Measurements from ENCODE around the gene MTG1.

The MTG1 gene

DNA sequence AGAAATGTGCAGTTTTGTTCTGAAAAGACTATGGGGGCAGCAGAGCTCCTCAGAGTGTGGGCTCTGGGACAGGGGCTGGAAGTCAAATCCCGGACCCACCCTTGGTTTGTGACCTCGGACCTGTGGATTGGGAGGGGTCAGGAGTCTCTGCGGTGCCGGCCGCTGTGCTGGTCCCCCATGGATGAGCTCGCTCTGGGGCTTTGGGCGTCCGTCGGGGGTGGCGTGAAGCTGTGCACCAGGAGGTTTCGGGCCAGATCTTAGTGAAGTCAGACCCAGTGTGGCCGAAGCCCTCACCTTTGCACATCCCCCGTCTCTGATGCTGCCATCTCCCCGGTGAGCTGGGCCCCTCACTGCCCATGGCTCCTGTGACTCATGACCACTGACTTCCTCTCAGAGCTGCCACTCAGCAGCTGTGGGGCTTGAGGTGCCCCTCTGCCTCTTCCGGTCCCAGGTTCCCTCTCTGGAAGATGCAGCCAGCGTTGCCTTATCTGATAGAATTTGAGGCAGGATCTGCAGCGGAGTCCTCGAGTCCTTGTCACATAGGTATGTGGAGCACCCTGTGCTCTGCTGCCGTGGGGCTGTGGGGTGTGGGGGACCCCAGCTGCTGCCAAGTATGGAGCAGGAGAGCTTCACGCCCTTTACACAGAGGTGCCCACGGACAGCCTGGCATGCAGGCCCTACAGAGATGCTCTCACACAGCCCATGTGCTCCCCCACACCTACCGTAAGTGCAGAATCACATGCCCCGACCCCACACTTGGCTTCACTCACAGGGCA, 48.4 kb downstream of the MTG1 start:
- H3K9me3 ChIP-seq (ENCODE audit: insufficient read depth, low read depth, low read length) = peaks cover 87% of the 10 kb centered on the region
- no peaks in the 10 kb centered on the region for H3K4me1 ChIP-seq (ENCODE audit: insufficient read depth, low read length)
- no peak overlapping the region for H3K4me3 ChIP-seq (ENCODE audit: low read length)
- no peaks in the 10 kb centered on the region for H3K27me3 ChIP-seq (ENCODE audit: insufficient read depth, low read length)
- H3K36me3 ChIP-seq (ENCODE audit: insufficient read depth, low read depth, low read length) = no peaks in the 10 kb centered on the region
- H3K9ac ChIP-seq (ENCODE audit: low read depth, low read length) = no peak overlapping the region
- no peak overlapping the region for H3K27ac ChIP-seq (ENCODE audit: low read length)

DNA sequence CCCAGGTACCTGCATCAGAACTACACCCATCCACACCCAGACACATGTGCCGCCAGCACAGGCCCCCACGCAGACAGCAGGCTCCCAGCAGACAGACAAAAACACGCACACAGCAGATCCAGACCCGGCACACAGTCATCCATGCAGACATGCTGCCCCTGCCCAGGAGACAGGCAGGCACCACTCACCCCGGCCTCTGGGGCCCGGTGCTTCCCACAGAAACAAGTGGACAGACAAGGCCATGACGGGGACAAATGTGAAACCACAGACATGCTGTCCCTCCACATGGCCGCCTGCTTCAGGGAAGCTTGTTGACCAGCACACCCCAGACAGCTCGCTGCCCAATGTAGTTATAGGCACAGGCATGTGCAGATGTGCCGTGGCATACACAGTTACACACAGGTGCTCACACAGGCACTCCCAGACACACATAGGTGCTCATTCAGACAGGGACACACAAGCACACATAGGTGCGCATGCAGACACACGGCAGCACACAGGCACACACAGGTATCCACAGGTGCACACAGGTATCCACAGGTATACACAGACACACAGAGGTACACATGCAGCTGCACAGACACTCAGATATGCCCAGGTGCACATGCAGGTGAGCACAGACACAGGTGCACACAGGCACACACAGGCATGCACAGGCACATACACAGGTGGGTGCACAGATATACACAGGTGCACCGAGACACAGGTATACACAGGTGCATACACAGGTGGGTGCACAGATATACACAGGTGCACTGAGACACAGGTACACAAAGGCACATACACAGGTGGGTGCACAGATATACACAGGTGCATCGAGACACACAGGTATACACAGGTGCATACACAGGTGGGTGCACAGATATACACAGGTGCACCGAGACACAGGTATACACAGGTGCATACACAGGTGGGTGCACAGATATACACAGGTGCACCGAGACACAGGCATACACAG, 49.3 kb downstream of the MTG1 start:
- no peaks in the 10 kb centered on the region for H3K27me3 ChIP-seq (ENCODE audit: insufficient read depth, low read length)
- peaks cover 90% of the 10 kb centered on the region for H3K9me3 ChIP-seq (ENCODE audit: insufficient read depth, low read depth, low read length)
- H3K27ac ChIP-seq (ENCODE audit: low read length) = no peak overlapping the region
- no peak overlapping the region for H3K9ac ChIP-seq (ENCODE audit: low read depth, low read length)
- no peaks in the 10 kb centered on the region for H3K4me1 ChIP-seq (ENCODE audit: insufficient read depth, low read length)
- no peaks in the 10 kb centered on the region for H3K36me3 ChIP-seq (ENCODE audit: insufficient read depth, low read depth, low read length)
- H3K4me3 ChIP-seq (ENCODE audit: low read length) = no peak overlapping the region

DNA sequence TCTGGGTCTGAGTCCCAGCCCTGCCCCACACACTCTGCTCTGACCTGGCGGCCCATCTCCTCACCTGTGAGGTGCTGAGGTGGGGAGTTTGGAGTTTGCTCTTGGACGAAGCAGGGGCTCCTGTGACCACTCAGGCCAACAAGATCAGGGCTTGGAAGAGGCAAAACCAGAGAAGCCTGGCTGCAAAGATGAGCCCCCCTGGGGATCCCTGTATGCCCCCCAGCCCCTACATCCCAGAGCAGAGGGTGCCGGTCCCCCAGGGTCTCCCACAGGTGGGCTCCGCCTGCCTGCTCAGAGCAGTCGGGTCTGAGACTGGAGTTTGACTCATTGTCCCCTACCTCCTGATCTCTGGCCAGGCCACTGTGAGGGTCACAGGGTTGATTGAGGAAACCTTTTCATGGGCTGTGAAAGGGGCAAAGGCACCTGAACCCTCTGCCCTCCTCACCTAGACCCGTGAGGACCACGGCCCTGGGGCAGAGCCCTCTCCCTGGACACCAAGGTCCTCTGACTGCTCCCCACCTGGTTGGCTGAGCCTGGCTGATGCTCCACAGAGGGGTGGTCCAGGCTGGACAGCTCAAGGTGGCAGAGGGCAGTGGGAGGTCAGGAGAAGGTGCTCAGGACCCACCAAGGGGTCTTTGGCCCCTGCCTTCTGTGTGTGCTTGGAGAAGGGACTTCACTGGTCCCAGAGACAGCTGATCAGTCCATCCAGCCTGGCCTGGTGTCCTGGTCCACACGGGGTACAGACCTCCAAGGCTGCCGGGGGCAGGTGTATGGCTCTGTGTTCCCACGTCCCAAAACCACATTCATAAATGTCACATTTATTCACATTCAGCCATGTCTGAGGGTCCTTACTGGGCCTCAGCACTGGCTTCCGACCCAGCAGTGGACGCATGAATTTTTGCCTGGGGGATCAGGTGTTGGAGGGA, 50.6 kb downstream of the MTG1 start:
- Histone ChIP-seq H3K9me3 (ENCODE audit: insufficient read depth, low read depth, low read length) (peaks cover 90% of the 10 kb centered on the region), H3K9ac (ENCODE audit: low read depth, low read length) (no peak overlapping the region), H3K4me3 (ENCODE audit: low read length) (no peak overlapping the region), H3K27ac (ENCODE audit: low read length) (no peak overlapping the region), H3K4me1 (ENCODE audit: insufficient read depth, low read length) (no peaks in the 10 kb centered on the region), H3K36me3 (ENCODE audit: insufficient read depth, low read depth, low read length) (no peaks in the 10 kb centered on the region), H3K27me3 (ENCODE audit: insufficient read depth, low read length) (no peaks in the 10 kb centered on the region)

DNA sequence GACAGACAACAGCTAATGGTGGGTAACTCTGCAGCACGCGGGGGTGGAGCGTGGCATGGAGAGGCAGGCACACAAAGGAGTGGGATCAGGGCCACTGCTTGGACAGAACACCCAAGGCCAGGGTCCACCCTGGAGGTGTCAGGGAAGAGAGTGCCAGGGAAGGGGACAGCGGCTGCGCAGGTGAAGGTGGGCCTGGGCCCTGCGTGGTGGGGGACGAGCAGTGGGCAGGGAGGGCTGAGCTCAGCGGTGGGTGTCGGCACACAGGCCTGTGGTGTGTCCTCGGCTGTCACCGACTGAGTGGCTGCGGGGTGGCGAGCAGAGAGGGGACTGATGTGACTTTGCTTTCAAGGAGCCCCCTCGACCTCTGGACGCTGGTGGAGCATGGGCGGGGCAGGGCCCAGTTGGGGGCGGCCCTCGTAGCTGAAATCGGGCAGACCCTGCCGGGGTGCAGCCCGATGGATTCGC, 51.3 kb downstream of the MTG1 start:
- Histone ChIP-seq H3K4me3 (ENCODE audit: low read length) (no peak overlapping the region), H3K9me3 (ENCODE audit: insufficient read depth, low read depth, low read length) (peaks cover 91% of the 10 kb centered on the region), H3K27me3 (ENCODE audit: insufficient read depth, low read length) (no peaks in the 10 kb centered on the region), H3K9ac (ENCODE audit: low read depth, low read length) (no peak overlapping the region), H3K4me1 (ENCODE audit: insufficient read depth, low read length) (no peaks in the 10 kb centered on the region), H3K27ac (ENCODE audit: low read length) (no peak overlapping the region), H3K36me3 (ENCODE audit: insufficient read depth, low read depth, low read length) (no peaks in the 10 kb centered on the region)

DNA sequence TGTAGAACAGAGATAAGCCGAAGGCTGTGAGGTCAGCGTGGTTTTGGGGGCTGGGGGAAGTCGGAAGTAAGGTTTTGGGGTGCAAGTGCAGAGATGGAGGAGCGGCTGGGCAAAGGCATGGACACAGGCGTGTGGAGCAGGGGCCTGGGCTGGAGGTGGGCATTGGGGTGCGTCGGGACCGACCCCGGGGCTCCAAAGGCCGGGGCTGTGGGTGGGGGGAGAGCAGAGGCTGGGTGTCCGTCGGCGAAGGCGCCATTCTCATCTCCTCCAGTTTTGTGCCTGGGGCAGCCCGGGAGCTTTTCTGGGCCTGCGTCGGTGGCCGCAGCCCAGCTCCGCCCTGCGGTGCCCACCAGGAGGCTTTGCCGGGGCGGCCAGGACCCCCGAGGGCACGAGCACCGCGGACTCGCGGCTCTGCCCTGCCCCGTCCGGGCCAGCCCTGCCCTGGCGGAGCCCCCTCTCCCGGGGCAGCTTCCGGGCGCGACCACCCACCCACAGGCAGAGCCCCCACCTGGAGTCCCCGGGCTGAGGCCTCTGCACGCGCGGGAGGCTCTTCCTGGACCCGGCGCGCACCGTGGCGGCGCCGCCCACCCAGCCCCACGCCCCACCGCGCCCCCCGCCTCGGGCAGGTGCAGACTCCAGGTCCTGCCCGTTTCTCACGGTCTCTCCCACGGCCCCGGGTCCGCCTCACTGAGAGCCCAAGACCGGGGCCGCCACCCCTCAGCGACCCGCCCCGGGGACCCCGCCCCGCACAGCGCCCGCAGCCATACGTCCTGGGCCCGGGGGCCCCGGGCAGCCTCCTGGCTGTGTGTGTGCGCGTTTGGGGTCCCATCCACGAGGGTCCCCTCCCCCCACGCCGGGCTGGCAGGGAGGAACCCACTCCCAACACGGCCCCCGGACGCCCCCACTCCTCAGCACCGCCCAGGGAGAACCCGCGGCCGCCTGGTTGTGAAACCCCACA, 52.1 kb downstream of the MTG1 start:
- no peaks in the 10 kb centered on the region for H3K36me3 ChIP-seq (ENCODE audit: insufficient read depth, low read depth, low read length)
- no peak overlapping the region for H3K9ac ChIP-seq (ENCODE audit: low read depth, low read length)
- H3K27ac ChIP-seq (ENCODE audit: low read length) = no peak overlapping the region
- H3K4me3 ChIP-seq (ENCODE audit: low read length) = no peak overlapping the region
- H3K9me3 ChIP-seq (ENCODE audit: insufficient read depth, low read depth, low read length) = peaks cover 85% of the 10 kb centered on the region
- no peaks in the 10 kb centered on the region for H3K27me3 ChIP-seq (ENCODE audit: insufficient read depth, low read length)
- no peaks in the 10 kb centered on the region for H3K4me1 ChIP-seq (ENCODE audit: insufficient read depth, low read length)

DNA sequence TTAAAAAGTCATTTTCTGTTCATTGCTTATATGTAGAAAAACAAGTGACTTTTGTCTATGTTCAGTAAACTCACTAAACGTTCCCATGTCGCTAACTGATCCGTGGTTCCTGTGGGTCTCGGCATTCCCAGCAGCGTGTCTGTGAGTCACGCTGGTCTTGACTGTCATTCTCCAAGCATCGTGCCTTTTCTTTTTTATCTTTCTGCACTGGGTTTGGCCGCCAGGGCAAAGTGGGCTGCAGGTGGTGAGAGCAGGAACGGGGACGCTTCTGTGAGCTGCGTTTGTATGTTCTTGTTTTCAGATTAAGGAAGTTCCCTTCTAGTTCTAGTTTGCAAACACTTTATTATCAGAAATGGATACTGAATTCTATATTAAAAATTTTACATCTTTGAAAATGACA, 53.0 kb downstream of the MTG1 start:
- Histone ChIP-seq H3K4me1 (ENCODE audit: insufficient read depth, low read length) (no peaks in the 10 kb centered on the region), H3K9ac (ENCODE audit: low read depth, low read length) (no peak overlapping the region), H3K4me3 (ENCODE audit: low read length) (no peak overlapping the region), H3K27ac (ENCODE audit: low read length) (no peak overlapping the region), H3K9me3 (ENCODE audit: insufficient read depth, low read depth, low read length) (peaks cover 81% of the 10 kb centered on the region), H3K36me3 (ENCODE audit: insufficient read depth, low read depth, low read length) (no peaks in the 10 kb centered on the region), H3K27me3 (ENCODE audit: insufficient read depth, low read length) (no peaks in the 10 kb centered on the region)

DNA sequence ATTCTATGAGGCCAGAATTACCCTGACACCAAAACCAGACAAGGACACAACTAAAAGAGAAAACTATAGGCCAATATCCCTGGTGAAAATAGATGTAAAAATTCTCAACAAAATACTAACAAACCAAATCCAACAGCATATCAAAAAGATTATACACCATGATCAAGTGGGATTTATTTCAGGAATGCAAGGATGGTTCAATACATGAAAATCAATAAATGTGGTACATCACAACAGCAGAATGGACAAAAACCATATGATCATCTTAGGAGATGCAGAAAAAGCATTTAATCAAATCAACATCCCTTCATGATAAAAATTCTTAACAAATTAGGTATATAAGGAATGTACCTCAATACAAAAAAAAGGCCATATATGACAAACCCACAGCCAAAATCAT, 54.2 kb downstream of the MTG1 start:
- H3K9ac ChIP-seq (ENCODE audit: low read depth, low read length) = no peak overlapping the region
- no peak overlapping the region for H3K27ac ChIP-seq (ENCODE audit: low read length)
- no peak overlapping the region for H3K4me3 ChIP-seq (ENCODE audit: low read length)
- no peaks in the 10 kb centered on the region for H3K4me1 ChIP-seq (ENCODE audit: insufficient read depth, low read length)
- no peaks in the 10 kb centered on the region for H3K27me3 ChIP-seq (ENCODE audit: insufficient read depth, low read length)
- H3K36me3 ChIP-seq (ENCODE audit: insufficient read depth, low read depth, low read length) = no peaks in the 10 kb centered on the region
- H3K9me3 ChIP-seq (ENCODE audit: insufficient read depth, low read depth, low read length) = peaks cover 79% of the 10 kb centered on the region

DNA sequence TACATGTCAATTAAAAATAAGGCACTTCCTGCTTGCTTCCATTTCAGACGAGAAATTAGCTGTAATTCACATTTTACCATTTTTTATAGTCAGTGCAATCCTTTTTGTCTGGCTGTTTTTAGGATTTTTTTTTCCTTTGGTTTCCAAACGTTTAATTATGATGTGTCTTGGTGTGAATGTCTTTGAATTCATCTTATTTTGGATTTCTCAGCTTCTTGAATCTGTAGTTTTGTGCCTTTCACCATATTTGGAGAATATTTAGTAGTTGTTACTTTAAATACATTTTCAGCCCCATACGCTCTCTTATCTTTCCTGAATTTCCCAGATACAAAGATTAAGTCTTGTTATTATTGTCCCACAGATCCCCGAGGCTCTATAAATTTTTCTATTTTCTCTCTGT, 57.4 kb downstream of the MTG1 start:
- no peaks in the 10 kb centered on the region for H3K4me1 ChIP-seq (ENCODE audit: insufficient read depth, low read length)
- H3K27ac ChIP-seq (ENCODE audit: low read length) = no peak overlapping the region
- no peaks in the 10 kb centered on the region for H3K36me3 ChIP-seq (ENCODE audit: insufficient read depth, low read depth, low read length)
- no peaks in the 10 kb centered on the region for H3K27me3 ChIP-seq (ENCODE audit: insufficient read depth, low read length)
- H3K9ac ChIP-seq (ENCODE audit: low read depth, low read length) = no peak overlapping the region
- no peak overlapping the region for H3K4me3 ChIP-seq (ENCODE audit: low read length)
- peaks cover 82% of the 10 kb centered on the region for H3K9me3 ChIP-seq (ENCODE audit: insufficient read depth, low read depth, low read length)

DNA sequence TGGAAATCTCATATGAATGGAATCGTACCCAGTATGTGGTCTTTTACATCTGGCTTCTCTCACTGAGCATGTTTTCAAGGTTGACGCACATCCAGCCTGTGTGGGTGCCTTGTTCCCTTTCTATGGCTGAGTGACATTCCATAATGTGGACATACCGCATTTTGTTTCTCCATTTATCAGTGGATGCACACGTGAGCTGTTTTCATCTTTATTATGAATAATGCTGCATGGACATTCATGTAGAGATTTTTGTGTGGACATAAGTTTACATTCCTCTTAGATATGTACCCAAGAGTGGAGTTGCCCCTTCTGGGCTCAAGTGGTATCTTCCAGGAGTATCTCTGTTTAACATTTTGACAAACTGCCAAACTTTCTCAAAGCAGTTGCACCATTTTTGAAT, 58.5 kb downstream of the MTG1 start:
- Histone ChIP-seq H3K27ac (ENCODE audit: low read length) (no peak overlapping the region), H3K36me3 (ENCODE audit: insufficient read depth, low read depth, low read length) (no peaks in the 10 kb centered on the region), H3K9me3 (ENCODE audit: insufficient read depth, low read depth, low read length) (peaks cover 82% of the 10 kb centered on the region), H3K9ac (ENCODE audit: low read depth, low read length) (no peak overlapping the region), H3K4me3 (ENCODE audit: low read length) (no peak overlapping the region), H3K4me1 (ENCODE audit: insufficient read depth, low read length) (no peaks in the 10 kb centered on the region), H3K27me3 (ENCODE audit: insufficient read depth, low read length) (no peaks in the 10 kb centered on the region)

DNA sequence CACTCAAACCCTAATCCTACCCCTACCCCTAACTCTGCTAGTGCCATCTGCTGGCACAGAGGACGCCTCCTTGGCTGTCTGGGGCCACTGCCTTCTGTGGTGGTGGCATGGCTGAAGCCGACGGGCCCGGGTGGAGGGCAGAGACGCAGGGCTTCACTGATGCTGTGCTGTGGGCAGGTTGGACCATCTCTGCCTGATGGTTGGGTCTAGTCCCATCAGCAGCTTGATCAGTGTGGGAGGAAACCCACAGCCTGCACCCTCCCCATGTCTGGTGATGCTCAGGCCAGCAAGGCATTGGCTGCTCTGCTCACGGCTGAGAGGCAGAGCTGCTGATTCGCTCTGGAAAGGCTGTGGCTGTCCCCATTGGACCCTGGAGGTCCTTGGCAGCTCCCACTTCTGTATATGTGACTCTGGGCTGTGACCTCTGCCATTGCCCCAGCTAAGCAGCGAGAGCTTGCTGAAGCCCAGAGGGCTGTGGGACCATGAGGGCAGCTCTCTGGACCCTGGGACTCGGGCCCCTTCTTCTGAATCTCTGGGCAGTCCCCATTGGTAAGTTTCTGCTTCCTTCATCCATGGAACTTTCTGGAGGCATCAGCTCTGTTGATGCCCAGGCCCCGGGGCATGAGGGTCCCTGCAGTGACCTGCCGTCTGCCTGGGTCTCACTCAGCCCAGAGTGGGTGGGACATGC, 59.7 kb downstream of the MTG1 start, which contains the start of gene SCART1:
SCART1 (plus strand) TSS at position 430 of the 688 bp plus-strand sequence; CDS start at position 483, 53 bp downstream.
- H3K4me3 ChIP-seq (ENCODE audit: low read length) = no peak within 1 kb of the TSS
- H3K27ac ChIP-seq (ENCODE audit: low read length) = no peak within 1 kb of the TSS
- no peaks in the 10 kb centered on the region for H3K27me3 ChIP-seq (ENCODE audit: insufficient read depth, low read length)
- H3K9ac ChIP-seq (ENCODE audit: low read depth, low read length) = no peak within 1 kb of the TSS
- no peaks in the 10 kb centered on the region for H3K4me1 ChIP-seq (ENCODE audit: insufficient read depth, low read length)
- no peaks in the 10 kb centered on the region for H3K36me3 ChIP-seq (ENCODE audit: insufficient read depth, low read depth, low read length)
- H3K9me3 ChIP-seq (ENCODE audit: insufficient read depth, low read depth, low read length) = peaks cover 82% of the 10 kb centered on the region
